Heart left ventricle (tissue), 16 donors: Measurements from ENCODE around the gene SLC31A2. TPM values are rescaled to one million over a fixed set of nuclear protein-coding genes. Genes with fewer than 3 reads are reported as not detected.

Source experiments
- ATAC-seq, 4 donors: fragments of 200-7000 bp; cut with Tn5 transposase; one replicate each; pipeline ENCODE4 v1.9.1; 2020 to 2022; ENCODE audit warnings: moderate library complexity in 4 of 4, mild to moderate bottlenecking in 3 of 4, moderate number of reproducible peaks in 1 of 4
- DNase-seq, 5 donors: peaks; one replicate each; pipeline ENCODE4 v3.0.0-alpha.2; 2020
- H3K27ac ChIP-seq, 12 donors: fragments of 200-600 bp; sonication (generic) in 4 of 12; one replicate each; pipeline versions ENCODE4 v1.5.0 to v1.8.0; 2016 to 2022; ENCODE audit warnings: mild to moderate bottlenecking in 2 of 12
- H3K27me3 ChIP-seq, 9 donors: fragments of 200-600 bp; sonication (generic) in 2 of 9; one replicate each; pipeline versions ENCODE4 v1.5.1 to v1.8.0; 2016 to 2022; ENCODE audit warnings: mild to moderate bottlenecking in 3 of 9
- H3K36me3 ChIP-seq, 9 donors: fragments of 200-600 bp; sonication (generic) in 2 of 9; one replicate each; pipeline versions ENCODE4 v1.5.0 to v1.8.0; 2018 to 2022; ENCODE audit warnings: mild to moderate bottlenecking in 2 of 9
- H3K4me1 ChIP-seq, 12 donors: fragments of 200-600 bp; sonication (generic) in 4 of 12; one replicate each; pipeline versions ENCODE4 v1.5.0 to v1.8.0; 2016 to 2022; ENCODE audit warnings: mild to moderate bottlenecking in 3 of 12
- H3K4me3 ChIP-seq, 12 donors: fragments of 200-600 bp; sonication (generic) in 4 of 12; one replicate each; pipeline versions ENCODE4 v1.5.0 to v1.8.0; 2017 to 2022; ENCODE audit warnings: mild to moderate bottlenecking in 9 of 12, moderate library complexity in 4 of 12
- H3K9me3 ChIP-seq, 12 donors: fragments of 200-600 bp; sonication (generic) in 4 of 12; one replicate each; pipeline versions ENCODE4 v1.5.0 to v1.8.0; 2016 to 2022; ENCODE audit warnings: mild to moderate bottlenecking in 1 of 12
- POLR2A ChIP-seq, 2 donors: fragments of 450-650 bp; IDR thresholded peaks; one replicate each; pipeline ENCODE4 v1.6.1; 2017; ENCODE audit warnings: antibody characterized with exemption in 2 of 2, mild to moderate bottlenecking in 2 of 2, moderate library complexity in 2 of 2
- WGBS, 4 donors: extraction: QIAGEN DNeasy Blood & Tissue Kit in 2 of 4; methylation state at CpG; one replicate each; pipeline versions ENCODE4 v1.1.5 to v1.1.7; 2013 to 2018; 5-methylcytosine and 5-hydroxymethylcytosine counted together
- intact Hi-C, 10 donors: fragments of 100-400 bp; cut with DNase I; formaldehyde crosslinking; loops; one replicate each; pipeline versions ENCODE4 v1.11.1 to v1.14.2; 2022
- polyA plus RNA-seq, 2 donors: library from polyadenylated mRNA; stranded (reverse); fragments of 200-250 nt; gene quantifications; one replicate each; pipeline ENCODE4 v1.2.3, GENCODE V29; 2013
- total RNA-seq, 9 donors: library from RNA; depleted of rRNA in 2 of 9; stranded (reverse); fragments of >200 nt in 2 of 9; fragmentation: NEBNext Ultra II Directional in 3 of 9; extraction: Animal tissue kit (Norgen Biotek cat#: 25700) in 3 of 9; gene quantifications; one replicate each; pipeline versions ENCODE4 v1.1.0 to v1.2.4, GENCODE V29; 2016 to 2023
- TF ChIP-seq, protein P1 (sequence below), 12 donors: fragments of 200-600 bp; sonication (generic) in 4 of 12; IDR thresholded peaks; one replicate each; pipeline versions ENCODE4 v1.5.0 to v1.8.0; 2018 to 2022; ENCODE audit warnings: antibody characterized with exemption in 12 of 12, mild to moderate bottlenecking in 5 of 12
- donor health status: ischemic (EF 13 %, LVEDD 7.1; RV severe dilation, severe dysfunction).
- donor health status: healthy with polysubstance abuse.
- donor health status: DM: no; HTN: yes; CAD: no.
- donor health status: DM: no; HTN: no; CAD: no.
- donor health status: ischemic (EF 25% LVEDD 6.9; RV normal size, moderate dysfunction).
- donor health status: ischemic (EF 25% LVEDD 5.7; RV mildly dilated, moderate dysfunction).
- donor health status: healthy.
- donor health status: DM: yes; HTN: yes; CAD: no.
- donor health status: ischemic (EF 35%, LVEDD 5.7; RV mildly dilated, moderate dysfunction).
- donor health status: nonischemic (EF 11% LVEDD 7.7; RV severe dilation, severe dysfunction).
- donor health status: DM: yes; HTN: yes; CAD: no.
- donor health status: PGD.
- donor health status: ischemic (EF 29% LVEDD 5.4; RV normal size, mild dysfunction).
- donor health status: nonischemic (EF 23%, LVEDD 6.1; RV moderate dilation, normal function).

The SLC31A2 gene
- total and polyA plus RNA-seq, 11 donors: 5.2 to 26.4 (median 13.8) TPM

DNA sequence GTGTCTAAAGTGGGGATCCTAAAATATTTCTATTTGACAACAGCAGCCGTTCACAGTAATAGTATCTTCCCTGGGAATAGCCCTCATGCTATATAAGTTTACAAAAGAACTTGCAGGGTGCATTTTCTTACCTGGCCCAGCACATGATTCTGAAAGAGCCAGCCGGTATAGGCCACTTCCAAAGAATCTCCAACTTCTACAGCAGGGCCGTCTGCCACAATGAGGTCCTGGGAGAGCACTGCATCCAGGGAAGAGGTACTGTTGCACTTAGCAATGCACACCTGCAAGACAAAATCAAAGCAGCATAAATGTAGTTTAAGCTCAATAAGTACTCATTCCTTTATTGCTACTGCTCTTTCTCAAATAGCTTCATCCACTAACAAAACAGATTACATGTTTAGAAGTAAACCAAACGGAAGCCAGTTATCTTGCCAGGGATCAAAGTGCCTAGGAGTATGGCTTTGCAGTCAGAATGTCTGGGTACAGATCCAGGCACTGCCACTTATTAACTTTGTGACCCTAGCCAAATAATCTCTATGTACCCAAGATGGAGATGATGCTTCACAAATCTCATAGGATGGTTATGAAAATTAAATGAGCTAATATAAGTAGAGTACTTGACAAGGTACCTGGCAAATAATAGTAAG lies 49.0 kb downstream of the SLC31A2 start:
- DNase-seq (no peak), ATAC-seq (no peak)
- Histone ChIP-seq H3K4me3 (no peak overlapping the region), H3K4me1 (no peaks in the 10 kb centered on the region), H3K27me3 (no peaks in the 10 kb centered on the region), H3K9me3 (no peaks in the 10 kb centered on the region), H3K27ac (no peak overlapping the region), H3K36me3 (peaks cover 0 to 100% (median 99%) of the 10 kb centered on the region in 9 donors)
- intact Hi-C loops: no loop called here
- 72 to 93% (median 87%) methylated on average over 4 of the region's 4 CpGs for WGBS, 4 donors
- TF ChIP-seq POLR2A (IDR thresholded peaks at IDR 0.05): no peak
- TF ChIP-seq, protein P1, sequence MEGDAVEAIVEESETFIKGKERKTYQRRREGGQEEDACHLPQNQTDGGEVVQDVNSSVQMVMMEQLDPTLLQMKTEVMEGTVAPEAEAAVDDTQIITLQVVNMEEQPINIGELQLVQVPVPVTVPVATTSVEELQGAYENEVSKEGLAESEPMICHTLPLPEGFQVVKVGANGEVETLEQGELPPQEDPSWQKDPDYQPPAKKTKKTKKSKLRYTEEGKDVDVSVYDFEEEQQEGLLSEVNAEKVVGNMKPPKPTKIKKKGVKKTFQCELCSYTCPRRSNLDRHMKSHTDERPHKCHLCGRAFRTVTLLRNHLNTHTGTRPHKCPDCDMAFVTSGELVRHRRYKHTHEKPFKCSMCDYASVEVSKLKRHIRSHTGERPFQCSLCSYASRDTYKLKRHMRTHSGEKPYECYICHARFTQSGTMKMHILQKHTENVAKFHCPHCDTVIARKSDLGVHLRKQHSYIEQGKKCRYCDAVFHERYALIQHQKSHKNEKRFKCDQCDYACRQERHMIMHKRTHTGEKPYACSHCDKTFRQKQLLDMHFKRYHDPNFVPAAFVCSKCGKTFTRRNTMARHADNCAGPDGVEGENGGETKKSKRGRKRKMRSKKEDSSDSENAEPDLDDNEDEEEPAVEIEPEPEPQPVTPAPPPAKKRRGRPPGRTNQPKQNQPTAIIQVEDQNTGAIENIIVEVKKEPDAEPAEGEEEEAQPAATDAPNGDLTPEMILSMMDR (IDR thresholded peaks at IDR 0.05): no peak

DNA sequence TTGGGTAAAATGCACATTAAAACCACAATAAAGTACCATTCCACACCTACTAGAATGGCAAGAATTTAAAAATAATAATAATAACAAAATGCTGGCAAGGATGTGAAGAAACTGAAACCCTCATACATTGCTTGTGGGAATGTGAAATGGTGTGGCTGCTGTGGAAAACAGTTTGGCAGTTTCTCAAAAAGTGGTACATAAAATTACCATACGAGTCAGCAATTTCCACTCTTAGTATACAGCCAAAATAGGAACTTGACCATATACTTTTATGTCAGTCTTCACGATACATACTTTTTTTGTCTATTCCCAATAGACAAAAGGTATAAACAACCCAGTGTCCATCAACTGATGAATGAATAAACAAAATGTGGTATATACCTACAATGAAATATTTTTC lies 54.6 kb downstream of the SLC31A2 start:
- H3K4me3 ChIP-seq: peak overlapping the region in 1 of 12 donors; percentile 15
- ATAC-seq (no peak), DNase-seq (no peak)
- WGBS, 4 donors: 89 to 95% (median 90%) methylated on average over 2 of the region's 2 CpGs
- no peaks in the 10 kb centered on the region for H3K27me3 ChIP-seq
- no peak for TF ChIP-seq POLR2A (IDR thresholded peaks at IDR 0.05)
- TF ChIP-seq, protein P1 (IDR thresholded peaks at IDR 0.05): no peak
- H3K36me3 ChIP-seq: peaks cover 0 to 100% (median 98%) of the 10 kb centered on the region in 9 donors
- intact Hi-C loops: no loop called here
- H3K9me3 ChIP-seq: no peaks in the 10 kb centered on the region
- peaks cover 0 to 23% (median 2%) of the 10 kb centered on the region in 12 donors for H3K4me1 ChIP-seq
- H3K27ac ChIP-seq: peak overlapping the region in 1 of 12 donors; percentile 68

- H3K27me3 ChIP-seq: no peaks in the 10 kb centered on the region
- intact Hi-C loops: no loop called here
- peak overlapping the region in 1 of 12 donors; percentile 68 for H3K27ac ChIP-seq
- ATAC-seq (no peak), DNase-seq (no peak)
- peaks cover 0 to 100% (median 98%) of the 10 kb centered on the region in 9 donors for H3K36me3 ChIP-seq
- H3K9me3 ChIP-seq: no peaks in the 10 kb centered on the region
- 92 to 97% (median 96%) methylated on average over 1 of the region's 1 CpG for WGBS, 4 donors
- peaks cover 0 to 23% (median 2%) of the 10 kb centered on the region in 12 donors for H3K4me1 ChIP-seq
- peak overlapping the region in 1 of 12 donors; percentile 15 for H3K4me3 ChIP-seq
- TF ChIP-seq, protein P1 (IDR thresholded peaks at IDR 0.05): no peak
- TF ChIP-seq POLR2A (IDR thresholded peaks at IDR 0.05): no peak
Measured at GRCh38 chr9:113205861-113206260, 55.1 kb downstream of the SLC31A2 start.

DNA sequence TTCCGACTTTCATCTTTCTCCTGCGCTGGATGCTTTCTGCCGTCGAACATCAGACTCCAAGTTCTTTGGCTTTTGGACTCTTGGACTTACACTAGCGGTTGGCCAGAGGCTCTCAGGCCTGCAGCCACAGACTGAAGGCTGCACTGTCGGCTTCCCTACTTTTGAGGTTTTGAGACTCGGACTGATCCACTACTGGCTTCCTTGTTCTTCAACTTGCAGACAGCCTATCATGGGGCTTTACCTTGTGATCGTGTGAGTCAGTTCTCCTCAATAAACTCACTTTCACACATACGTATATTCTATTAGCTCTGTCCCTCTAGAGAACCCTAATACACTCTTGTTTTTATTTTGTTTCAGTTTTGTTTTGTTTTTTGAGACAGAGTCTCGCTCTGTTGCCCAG lies 60.0 kb downstream of the SLC31A2 start:
- Histone ChIP-seq H3K36me3 (peaks cover 0 to 63% (median 54%) of the 10 kb centered on the region in 9 donors), H3K27me3 (no peaks in the 10 kb centered on the region), H3K4me1 (peaks cover 0 to 24% (median 3%) of the 10 kb centered on the region in 12 donors), H3K9me3 (no peaks in the 10 kb centered on the region), H3K27ac (no peak overlapping the region), H3K4me3 (no peak overlapping the region)
- no peak for ATAC-seq
- DNase-seq: no peak
- intact Hi-C loops: no loop called here
- TF ChIP-seq, protein P1 (IDR thresholded peaks at IDR 0.05): no peak
- no peak for TF ChIP-seq POLR2A (IDR thresholded peaks at IDR 0.05)
- WGBS, 4 donors: 92 to 95% (median 94%) methylated on average over 10 of the region's 10 CpGs

Other genes with a start within 250 kb of the SLC31A2 start
- 10 to 100 TPM in 1 of 9 donors, 1 to 10 TPM in 8; 1.2 to 11.0 (median 6.2) TPM for gene ZNF883, start 138.8 kb upstream of the SLC31A2 start, total RNA-seq
- 1 to 10 TPM; 1.2 to 5.1 TPM for gene ZNF883, start 138.8 kb upstream of the SLC31A2 start, polyA plus RNA-seq
- gene ZFP37, start 94.3 kb upstream of the SLC31A2 start, total RNA-seq: 1 to 10 TPM in 5 of 9 donors, under 1 TPM in 4; 0.51 to 3.1 (median 1.0) TPM
- 1 to 10 TPM in 1 of 2 donors, under 1 TPM in 1; 0.34 to 1.1 TPM for gene ZFP37, start 94.3 kb upstream of the SLC31A2 start, polyA plus RNA-seq
- gene FKBP15, start 70.3 kb downstream of the SLC31A2 start, total RNA-seq: 10 to 100 TPM; 15.8 to 45.5 (median 18.7) TPM
- gene FKBP15, start 70.3 kb downstream of the SLC31A2 start, polyA plus RNA-seq: 10 to 100 TPM in 1 of 2 donors, 1 to 10 TPM in 1; 9.9 to 16.1 TPM
- gene SLC31A1, start 70.5 kb downstream of the SLC31A2 start, total RNA-seq: 10 to 100 TPM in 6 of 9 donors, 1 to 10 TPM in 3; 7.9 to 18.2 (median 10.7) TPM
- gene SLC31A1, start 70.5 kb downstream of the SLC31A2 start, polyA plus RNA-seq: 10 to 100 TPM in 1 of 2 donors, 1 to 10 TPM in 1; 4.2 to 22.3 TPM
- 10 to 100 TPM; 22.3 to 39.4 (median 34.4) TPM for gene CDC26, start 124.6 kb downstream of the SLC31A2 start, total RNA-seq
- gene CDC26, start 124.6 kb downstream of the SLC31A2 start, polyA plus RNA-seq: 10 to 100 TPM; 44.9 to 46.0 TPM
- gene PRPF4, start 124.7 kb downstream of the SLC31A2 start, total RNA-seq: 10 to 100 TPM; 10.4 to 15.0 (median 13.8) TPM
- 10 to 100 TPM in 1 of 2 donors, 1 to 10 TPM in 1; 5.1 to 24.6 TPM for gene PRPF4, start 124.7 kb downstream of the SLC31A2 start, polyA plus RNA-seq
- gene RNF183, start 152.4 kb downstream of the SLC31A2 start, total RNA-seq: not detected
- under 1 TPM in 1 of 2 donors, not detected in 1; 0.04 TPM for gene RNF183, start 152.4 kb downstream of the SLC31A2 start, polyA plus RNA-seq
- gene WDR31, start 189.3 kb downstream of the SLC31A2 start, total RNA-seq: 10 to 100 TPM in 6 of 9 donors, 1 to 10 TPM in 3; 8.1 to 22.4 (median 14.4) TPM
- 1 to 10 TPM; 7.0 TPM for gene WDR31, start 189.3 kb downstream of the SLC31A2 start, polyA plus RNA-seq
- gene BSPRY, start 198.5 kb downstream of the SLC31A2 start, total RNA-seq: 1 to 10 TPM in 7 of 9 donors, under 1 TPM in 1, not detected in 1; 0.39 to 7.6 (median 1.7) TPM
- gene BSPRY, start 198.5 kb downstream of the SLC31A2 start, polyA plus RNA-seq: 1 to 10 TPM in 1 of 2 donors, under 1 TPM in 1; 0.80 to 3.8 TPM
- gene HDHD3, start 226.0 kb downstream of the SLC31A2 start, total RNA-seq: 10 to 100 TPM; 11.7 to 53.8 (median 19.4) TPM
- 10 to 100 TPM; 16.2 to 49.0 TPM for gene HDHD3, start 226.0 kb downstream of the SLC31A2 start, polyA plus RNA-seq